ENCODE data around the gene RCSD1. TPM values are rescaled to one million over a fixed set of nuclear protein-coding genes. Genes with fewer than 3 reads are reported as not detected.
A peak's percentile ranks its signal among the peaks of the same experiment; 100 is the strongest.

Gene RCSD1
- total RNA-seq, 1 experiment from 2014 or later = 0.50 TPM

DNA sequence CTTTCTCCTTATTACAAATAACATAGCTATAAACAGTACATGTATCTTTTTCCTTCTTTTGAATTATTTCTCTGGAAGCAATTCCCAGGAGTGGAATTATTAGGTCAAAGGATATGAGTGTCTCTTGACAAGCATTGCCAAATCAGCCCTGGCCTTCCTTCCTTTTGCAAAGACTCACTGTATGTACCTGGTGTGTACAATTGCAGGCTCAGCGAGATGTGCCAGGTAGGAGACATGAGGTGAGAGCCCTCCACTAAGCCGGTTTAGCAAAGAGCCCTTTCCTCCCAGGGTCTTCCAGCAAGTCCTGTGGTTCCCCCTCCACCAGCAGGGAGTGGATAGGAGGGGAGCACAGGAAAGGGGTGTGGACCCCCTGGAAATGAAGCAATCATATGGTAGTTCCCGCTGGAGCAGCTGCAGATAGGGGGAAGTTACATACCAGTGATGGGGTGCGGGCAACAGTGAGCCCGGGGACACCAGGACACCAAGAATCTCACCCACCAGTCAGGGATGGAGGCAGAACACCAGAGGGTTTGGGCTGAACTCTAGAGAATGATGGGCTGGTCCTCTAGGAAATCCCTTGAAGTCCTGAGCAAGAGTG is 18.3 kb downstream of the RCSD1 start:
- POLR2A ChIA-PET = no interaction called here
- H3K27me3 Mint-ChIP-seq (ENCODE audit: low read depth) = no peaks in the 10 kb centered on the region; the same call in 1 of the 2 replicates
- no peak overlapping the region for H3K27ac Mint-ChIP-seq
- H3K36me3 Mint-ChIP-seq = no peaks in the 10 kb centered on the region
- no peak overlapping the region for H3K4me3 Mint-ChIP-seq
- peaks cover 19% of the 10 kb centered on the region for H3K4me1 Mint-ChIP-seq
- ATAC-seq (no peak), DNase-seq (ENCODE audit: low spot score) (no peak)
- CTCF ChIA-PET = interaction anchor here (0.9 to 2.1 kb wide), 2 partner anchors 39 to 109 kb away, joined by 3 to 12 read pairs; no protein-coding TSS in a partner anchor
- H3K9me3 Mint-ChIP-seq = no peaks in the 10 kb centered on the region
- TF ChIP-seq CREB1 (CRISPR knock-in tag; IDR thresholded peaks at IDR 0.05) (no peak), GABPB1 (CRISPR knock-in tag; IDR thresholded peaks at IDR 0.05) (no peak), NFYB (CRISPR knock-in tag; conservative IDR thresholded peaks at IDR 0.05; ENCODE audit: low read depth) (no peak), ETV6 (CRISPR knock-in tag; IDR thresholded peaks at IDR 0.05) (no peak), HMGXB4 (CRISPR knock-in tag; IDR thresholded peaks at IDR 0.05) (no peak), PREB (CRISPR knock-in tag; IDR thresholded peaks at IDR 0.05; ENCODE audit: borderline replicate concordance) (no peak), ZNF423 (CRISPR knock-in tag; IDR thresholded peaks at IDR 0.05) (no peak), GTF2I (CRISPR knock-in tag; conservative IDR thresholded peaks at IDR 0.05) (no peak)
- TF ChIP-seq, protein P1, sequence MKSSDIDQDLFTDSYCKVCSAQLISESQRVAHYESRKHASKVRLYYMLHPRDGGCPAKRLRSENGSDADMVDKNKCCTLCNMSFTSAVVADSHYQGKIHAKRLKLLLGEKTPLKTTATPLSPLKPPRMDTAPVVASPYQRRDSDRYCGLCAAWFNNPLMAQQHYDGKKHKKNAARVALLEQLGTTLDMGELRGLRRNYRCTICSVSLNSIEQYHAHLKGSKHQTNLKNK (CRISPR knock-in tag; IDR thresholded peaks at IDR 0.05) = no peak
- TF ChIP-seq, protein P2, sequence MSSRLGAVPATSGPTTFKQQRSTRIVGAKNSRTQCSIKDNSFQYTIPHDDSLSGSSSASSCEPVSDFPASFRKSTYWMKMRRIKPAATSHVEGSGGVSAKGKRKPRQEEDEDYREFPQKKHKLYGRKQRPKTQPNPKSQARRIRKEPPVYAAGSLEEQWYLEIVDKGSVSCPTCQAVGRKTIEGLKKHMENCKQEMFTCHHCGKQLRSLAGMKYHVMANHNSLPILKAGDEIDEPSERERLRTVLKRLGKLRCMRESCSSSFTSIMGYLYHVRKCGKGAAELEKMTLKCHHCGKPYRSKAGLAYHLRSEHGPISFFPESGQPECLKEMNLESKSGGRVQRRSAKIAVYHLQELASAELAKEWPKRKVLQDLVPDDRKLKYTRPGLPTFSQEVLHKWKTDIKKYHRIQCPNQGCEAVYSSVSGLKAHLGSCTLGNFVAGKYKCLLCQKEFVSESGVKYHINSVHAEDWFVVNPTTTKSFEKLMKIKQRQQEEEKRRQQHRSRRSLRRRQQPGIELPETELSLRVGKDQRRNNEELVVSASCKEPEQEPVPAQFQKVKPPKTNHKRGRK (CRISPR knock-in tag; IDR thresholded peaks at IDR 0.05; ENCODE audit: borderline replicate concordance) = no peak

DNA sequence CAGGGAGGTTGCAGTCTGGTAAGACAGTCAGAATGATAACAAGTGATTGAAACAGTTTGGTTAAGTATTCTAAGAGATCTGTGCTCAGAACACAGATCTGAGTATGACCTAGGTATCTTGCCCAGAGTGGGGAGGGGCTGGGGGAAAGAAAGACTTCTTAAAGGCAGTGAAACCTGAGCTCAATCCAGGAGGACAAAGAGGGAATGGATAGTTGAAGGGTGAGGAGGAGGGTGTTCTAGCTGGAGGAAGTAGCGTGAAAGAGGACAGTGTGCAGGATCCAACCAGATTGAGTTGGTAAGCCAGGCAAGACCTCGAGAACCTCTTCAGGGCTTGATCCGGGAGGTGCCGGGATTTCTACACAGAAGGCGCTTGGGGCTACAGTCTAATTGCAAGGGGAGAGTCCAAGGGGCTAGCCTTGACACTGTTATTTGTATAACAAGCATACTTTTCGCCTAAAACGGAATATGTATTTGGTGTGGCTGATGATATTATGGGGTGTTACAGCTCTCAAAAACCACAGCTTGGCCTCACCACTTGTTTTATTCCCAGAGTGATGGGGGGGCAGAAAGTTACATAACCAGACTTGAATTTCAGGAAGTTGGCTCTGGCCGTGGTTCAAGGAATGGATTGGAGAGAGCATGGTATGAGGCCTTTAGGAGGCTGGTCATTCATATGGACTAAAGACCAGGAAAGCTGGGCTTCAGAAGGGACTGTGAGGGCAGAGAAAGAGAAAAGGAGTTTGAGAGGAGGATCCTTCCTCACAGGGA is 19.1 kb downstream of the RCSD1 start:
- ChIA-PET CTCF (interaction anchor here (0.9 to 2.1 kb wide), 2 partner anchors 39 to 109 kb away, joined by 3 to 12 read pairs; no protein-coding TSS in a partner anchor), POLR2A (no interaction called here)
- H3K36me3 Mint-ChIP-seq = no peaks in the 10 kb centered on the region
- H3K4me1 Mint-ChIP-seq = peaks cover 19% of the 10 kb centered on the region
- TF ChIP-seq KAT7 (CRISPR knock-in tag; IDR thresholded peaks at IDR 0.05; ENCODE audit: borderline replicate concordance) (no peak), ZBTB43 (CRISPR knock-in tag; IDR thresholded peaks at IDR 0.05) (no peak), TEAD4 (CRISPR knock-in tag; IDR thresholded peaks at IDR 0.05) (no peak), AFF4 (CRISPR knock-in tag; IDR thresholded peaks at IDR 0.05; ENCODE audit: borderline replicate concordance) (no peak), IRF2 (CRISPR knock-in tag; IDR thresholded peaks at IDR 0.05; ENCODE audit: borderline replicate concordance, low read depth) (no peak)
- H3K27me3 Mint-ChIP-seq (ENCODE audit: low read depth) = no peaks in the 10 kb centered on the region; the same call in 1 of the 2 replicates
- H3K9me3 Mint-ChIP-seq = no peaks in the 10 kb centered on the region
- DNase-seq (ENCODE audit: low spot score) (no peak), ATAC-seq (peak; percentile 75)
- H3K4me3 Mint-ChIP-seq = no peak overlapping the region
- no peak overlapping the region for H3K27ac Mint-ChIP-seq

All from WTC11 (cell line).